SK-N-SH (cell line): Measurements from ENCODE around the gene PRICKLE4. TPM values are rescaled to one million over a fixed set of nuclear protein-coding genes. Genes with fewer than 3 reads are reported as not detected.

Experiments used
- CTCF ChIA-PET: fragments of 300-600, 350-600 bp; formaldehyde crosslinking; extraction: SDS; loops from one replicate; lab custom pipeline; 2021; lab: Yijun Ruan, JAX
- POLR2A ChIA-PET: fragments of 350-600 bp; sonication (Branson Sonifier 250); formaldehyde crosslinking; extraction: SDS; loops from one replicate; lab custom pipeline; 2020; ENCODE audit warnings: antibody characterized with exemption, inconsistent platforms; lab: Yijun Ruan, JAX
- DNase-seq: peaks from one replicate; pipeline ENCODE4 v3.0.0; 2012
- H2AFZ ChIP-seq: fragments of 200-600 bp; sonication (generic); 2 replicates; pipeline ENCODE4 v1.8.1; 2016; ENCODE audit warnings: antibody characterized with exemption, mild to moderate bottlenecking, low read depth
- H3F3A ChIP-seq: fragments of 200-600 bp; sonication (generic); replicated peaks from 2 replicates; pipeline ENCODE3; 2016; ENCODE audit warnings: antibody characterized with exemption, mild to moderate bottlenecking; ENCODE audit not compliant: insufficient read depth
- H3K27ac ChIP-seq, 2 experiments: fragments of 200-500 bp in 1 of 2; fragments of 200-600 bp in 1 of 2; sonication (Bioruptor generic) in 1 of 2; sonication (generic), shearing (Covaris generic) in 1 of 2; 2 replicates each; pipeline versions ENCODE4 v1.5.1 to v1.6.1; 2014 to 2016; ENCODE audit warnings: low read depth in 2 of 2, inconsistent platforms in 1 of 2, low read length in 1 of 2, mild to moderate bottlenecking in 1 of 2, mixed read lengths in 1 of 2
- H3K27me3 ChIP-seq: fragments of 200-600 bp; sonication (generic), shearing (Covaris generic); 2 replicates; pipeline ENCODE4 v1.6.1; 2016; ENCODE audit warnings: mixed run types; ENCODE audit not compliant: insufficient read depth
- H3K36me3 ChIP-seq, 2 experiments: fragments of 200-500 bp in 1 of 2; fragments of 200-600 bp in 1 of 2; sonication (Bioruptor generic) in 1 of 2; sonication (generic) in 1 of 2; replicated peaks in 1 of 2; 2 replicates each; pipeline versions ENCODE3 to v1.5.1; 2014 to 2016; ENCODE audit warnings: low read length in 1 of 2, mild to moderate bottlenecking in 1 of 2; ENCODE audit not compliant: insufficient read depth in 2 of 2, control insufficient read depth in 1 of 2
- H3K4me1 ChIP-seq, 2 experiments: fragments of 200-500 bp in 1 of 2; fragments of 200-600 bp in 1 of 2; sonication (Bioruptor generic) in 1 of 2; sonication (generic), shearing (Covaris generic) in 1 of 2; 2 replicates each; pipeline versions ENCODE4 v1.5.1 to v1.6.1; 2014 to 2016; ENCODE audit warnings: low read depth in 1 of 2, low read length in 1 of 2, mixed run types in 1 of 2; ENCODE audit not compliant: insufficient read depth in 2 of 2, control insufficient read depth in 1 of 2
- H3K4me2 ChIP-seq: fragments of 200-600 bp; sonication (generic), shearing (Covaris generic); 2 replicates; pipeline ENCODE4 v1.6.1; 2017; ENCODE audit warnings: mixed run types
- H3K4me3 ChIP-seq, 2 experiments: fragments of 200-500 bp in 1 of 2; fragments of 200-600 bp in 1 of 2; sonication (Bioruptor generic) in 1 of 2; sonication (generic), shearing (Covaris generic) in 1 of 2; 2 replicates each; pipeline versions ENCODE4 v1.5.1 to v1.8.1; 2014 to 2016; ENCODE audit warnings: low read depth in 2 of 2, inconsistent platforms in 1 of 2, low read length in 1 of 2, mild to moderate bottlenecking in 1 of 2, mixed read lengths in 1 of 2, moderate library complexity in 1 of 2
- H3K79me2 ChIP-seq: fragments of 200-600 bp; sonication (generic); 2 replicates; pipeline ENCODE4 v1.8.1; 2017; ENCODE audit warnings: mild to moderate bottlenecking; ENCODE audit not compliant: insufficient read depth
- H3K9ac ChIP-seq: fragments of 200-600 bp; sonication (generic); 2 replicates; pipeline ENCODE4 v1.6.1; 2017; ENCODE audit warnings: mixed run types
- H3K9me2 ChIP-seq: fragments of 200-600 bp; sonication (generic); 2 replicates; pipeline ENCODE4 v1.6.1; 2017; ENCODE audit warnings: mixed run types
- H3K9me3 ChIP-seq: fragments of 200-600 bp; sonication (generic); 2 replicates; pipeline ENCODE4 v1.6.1; 2017; ENCODE audit warnings: mixed run types, mild to moderate bottlenecking, moderate library complexity
- H4K20me1 ChIP-seq: fragments of 200-600 bp; sonication (generic); 2 replicates; pipeline ENCODE4 v1.6.1; 2017; ENCODE audit warnings: mild to moderate bottlenecking, mixed run types; ENCODE audit not compliant: insufficient read depth
- ELF1 ChIP-seq: IDR thresholded peaks from 2 replicates; pipeline ENCODE4 v1.4.0; 2012
- EP300 ChIP-seq, 2 experiments: IDR thresholded peaks; 2 replicates each; pipeline versions ENCODE4 v1.4.0 to v1.6.1; 2012; ENCODE audit warnings: borderline replicate concordance in 1 of 2, low read depth in 1 of 2, low read length in 1 of 2
- EZH2phosphoT487 ChIP-seq: fragments of 200-600 bp; sonication (generic); IDR thresholded peaks from 2 replicates; pipeline ENCODE4 v1.6.1; 2017; ENCODE audit warnings: low read depth, mixed run types, mild to moderate bottlenecking, antibody characterized with exemption, moderate library complexity, borderline replicate concordance
- GABPA ChIP-seq: IDR thresholded peaks from 2 replicates; pipeline ENCODE4 v1.4.0; 2012; ENCODE audit warnings: low read depth, mild to moderate bottlenecking
- GATA2 ChIP-seq: sonication (generic); formaldehyde crosslinking; IDR thresholded peaks from 2 replicates; pipeline ENCODE4 v1.5.0; 2020; ENCODE audit warnings: mild to moderate bottlenecking, missing genetic modification reagents
- NRF1 ChIP-seq: IDR thresholded peaks from 2 replicates; pipeline ENCODE4 v1.6.1; 2012; ENCODE audit warnings: low read depth, mild to moderate bottlenecking, low read length
- POLR2AphosphoS5 ChIP-seq: IDR thresholded peaks from 2 replicates; pipeline ENCODE4 v1.6.1; 2012; ENCODE audit warnings: low read depth, low read length
- RAD21 ChIP-seq: IDR thresholded peaks from 2 replicates; pipeline ENCODE4 v1.6.1; 2012; ENCODE audit warnings: mild to moderate bottlenecking, low read length
- RCOR1 ChIP-seq: fragments of 150-350 bp; IDR thresholded peaks from 2 replicates; pipeline ENCODE4 v1.6.1; 2017; ENCODE audit warnings: antibody characterized with exemption, low read length
- RFX5 ChIP-seq: IDR thresholded peaks from 2 replicates; pipeline ENCODE4 v1.6.1; 2012; ENCODE audit warnings: mild to moderate bottlenecking, improper control_type of control experiment, low read length
- SIN3A ChIP-seq: IDR thresholded peaks from 2 replicates; pipeline ENCODE4 v1.6.1; 2012; ENCODE audit warnings: low read depth, mild to moderate bottlenecking, low read length, moderate library complexity, borderline replicate concordance
- TAF1 ChIP-seq: IDR thresholded peaks from 2 replicates; pipeline ENCODE4 v1.6.1; 2012; ENCODE audit warnings: low read depth, mild to moderate bottlenecking, low read length, moderate library complexity, borderline replicate concordance
- YY1 ChIP-seq: IDR thresholded peaks from 2 replicates; pipeline ENCODE4 v1.4.0; 2012; ENCODE audit warnings: low read depth, mild to moderate bottlenecking
- WGBS: methylation state at CpG from one replicate; pipeline ENCODE4 v1.1.6; 2017; ENCODE audit warnings: low lambda C conversion rate; 5-methylcytosine and 5-hydroxymethylcytosine counted together
- polyA plus RNA-seq, 3 experiments: library from polyadenylated mRNA; depleted of rRNA; stranded (reverse); fragments of >200 nt; gene quantifications; 2 replicates each; pipeline ENCODE4 v1.2.3, GENCODE V29; 2012
- TF ChIP-seq, protein P1 (sequence below): IDR thresholded peaks from 2 replicates; pipeline ENCODE4 v1.6.1; 2012; ENCODE audit warnings: mild to moderate bottlenecking, low read depth, low read length, moderate library complexity
- TF ChIP-seq, protein P2 (sequence below): fragments of 150-350 bp; IDR thresholded peaks from 2 replicates; pipeline ENCODE4 v1.6.1; 2017; ENCODE audit warnings: antibody characterized with exemption, low read length, low read depth, borderline replicate concordance
- TF ChIP-seq, protein P3 (sequence below): fragments of 150-350 bp; IDR thresholded peaks from 2 replicates; pipeline ENCODE4 v1.6.1; 2016; ENCODE audit warnings: mild to moderate bottlenecking, low read depth, low read length

Gene PRICKLE4
- polyA plus RNA-seq, 1 of the 3 experiments (the other 2 are of a cell fraction), result 3.9 TPM

DNA sequence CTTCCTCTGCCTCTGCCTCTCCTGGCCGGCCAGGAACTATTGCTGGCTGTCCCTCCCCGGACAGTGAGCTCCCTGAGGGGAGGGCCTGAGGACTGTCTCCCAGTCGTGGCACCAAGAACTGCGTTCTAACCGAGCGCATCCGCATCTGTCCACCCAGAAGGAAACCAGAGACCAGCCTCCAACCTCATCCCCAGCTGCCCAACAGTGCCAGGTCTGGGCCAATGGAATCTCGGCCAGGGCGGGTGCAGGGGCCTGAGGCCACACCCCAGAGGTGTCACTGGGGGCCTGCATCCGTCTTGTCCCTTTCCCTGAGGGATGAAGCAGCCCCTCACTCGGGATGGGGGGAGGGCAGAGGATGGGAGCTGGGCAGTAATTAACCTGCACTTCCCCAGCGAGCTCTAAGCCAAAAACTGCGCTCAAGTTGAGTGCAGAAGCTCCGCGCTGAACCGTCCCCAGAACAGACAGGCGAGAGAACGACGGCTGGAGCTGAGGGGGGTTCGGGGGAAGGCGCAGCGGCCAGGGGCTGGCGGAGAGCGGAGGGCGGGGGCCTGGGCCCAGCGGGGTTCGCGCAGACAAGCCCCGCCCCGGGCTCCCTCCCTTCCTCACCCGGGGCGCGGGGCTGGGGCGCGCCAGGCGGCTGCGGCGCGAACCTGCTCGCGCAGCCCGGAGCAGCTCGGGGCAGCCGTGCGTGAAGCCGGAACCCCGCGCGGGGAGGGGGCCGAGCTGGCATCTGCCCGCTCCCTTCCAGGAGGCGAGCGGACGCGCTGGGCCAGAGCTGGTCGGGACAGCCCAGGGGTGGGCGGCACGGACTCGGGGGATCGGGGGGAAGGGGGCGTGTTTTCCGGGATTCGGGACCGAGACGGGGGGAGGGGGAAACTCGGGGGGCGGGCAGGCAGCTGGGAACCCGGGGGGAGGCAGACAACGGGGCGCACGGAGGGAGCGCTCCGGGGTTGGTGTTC is 46.6 kb upstream of the PRICKLE4 start (continued):
- TF ChIP-seq, protein P1, sequence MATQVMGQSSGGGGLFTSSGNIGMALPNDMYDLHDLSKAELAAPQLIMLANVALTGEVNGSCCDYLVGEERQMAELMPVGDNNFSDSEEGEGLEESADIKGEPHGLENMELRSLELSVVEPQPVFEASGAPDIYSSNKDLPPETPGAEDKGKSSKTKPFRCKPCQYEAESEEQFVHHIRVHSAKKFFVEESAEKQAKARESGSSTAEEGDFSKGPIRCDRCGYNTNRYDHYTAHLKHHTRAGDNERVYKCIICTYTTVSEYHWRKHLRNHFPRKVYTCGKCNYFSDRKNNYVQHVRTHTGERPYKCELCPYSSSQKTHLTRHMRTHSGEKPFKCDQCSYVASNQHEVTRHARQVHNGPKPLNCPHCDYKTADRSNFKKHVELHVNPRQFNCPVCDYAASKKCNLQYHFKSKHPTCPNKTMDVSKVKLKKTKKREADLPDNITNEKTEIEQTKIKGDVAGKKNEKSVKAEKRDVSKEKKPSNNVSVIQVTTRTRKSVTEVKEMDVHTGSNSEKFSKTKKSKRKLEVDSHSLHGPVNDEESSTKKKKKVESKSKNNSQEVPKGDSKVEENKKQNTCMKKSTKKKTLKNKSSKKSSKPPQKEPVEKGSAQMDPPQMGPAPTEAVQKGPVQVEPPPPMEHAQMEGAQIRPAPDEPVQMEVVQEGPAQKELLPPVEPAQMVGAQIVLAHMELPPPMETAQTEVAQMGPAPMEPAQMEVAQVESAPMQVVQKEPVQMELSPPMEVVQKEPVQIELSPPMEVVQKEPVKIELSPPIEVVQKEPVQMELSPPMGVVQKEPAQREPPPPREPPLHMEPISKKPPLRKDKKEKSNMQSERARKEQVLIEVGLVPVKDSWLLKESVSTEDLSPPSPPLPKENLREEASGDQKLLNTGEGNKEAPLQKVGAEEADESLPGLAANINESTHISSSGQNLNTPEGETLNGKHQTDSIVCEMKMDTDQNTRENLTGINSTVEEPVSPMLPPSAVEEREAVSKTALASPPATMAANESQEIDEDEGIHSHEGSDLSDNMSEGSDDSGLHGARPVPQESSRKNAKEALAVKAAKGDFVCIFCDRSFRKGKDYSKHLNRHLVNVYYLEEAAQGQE, result peak; percentile 6; the same call in 1 of the 2 replicates
- TF ChIP-seq TAF1, result peak; percentile 46; the same call in 1 of the 2 replicates
- TF ChIP-seq, protein P2, sequence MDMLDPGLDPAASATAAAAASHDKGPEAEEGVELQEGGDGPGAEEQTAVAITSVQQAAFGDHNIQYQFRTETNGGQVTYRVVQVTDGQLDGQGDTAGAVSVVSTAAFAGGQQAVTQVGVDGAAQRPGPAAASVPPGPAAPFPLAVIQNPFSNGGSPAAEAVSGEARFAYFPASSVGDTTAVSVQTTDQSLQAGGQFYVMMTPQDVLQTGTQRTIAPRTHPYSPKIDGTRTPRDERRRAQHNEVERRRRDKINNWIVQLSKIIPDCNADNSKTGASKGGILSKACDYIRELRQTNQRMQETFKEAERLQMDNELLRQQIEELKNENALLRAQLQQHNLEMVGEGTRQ, result no peak
- no peak for TF ChIP-seq YY1
- no peak for TF ChIP-seq EZH2phosphoT487
- TF ChIP-seq RAD21, result no peak; the same call in 1 of the 2 replicates
- TF ChIP-seq NRF1, result peak; percentile 59
- TF ChIP-seq ELF1, result no peak
- TF ChIP-seq EP300 (IDR thresholded peaks at IDR 0.05; ENCODE audit: borderline replicate concordance in 1 of 2, low read depth in 1 of 2, low read length in 1 of 2), result peak in 1 of 2 experiments; percentile 5; a peak in 1 of 4 replicates
- no peak for TF ChIP-seq GABPA

DNA sequence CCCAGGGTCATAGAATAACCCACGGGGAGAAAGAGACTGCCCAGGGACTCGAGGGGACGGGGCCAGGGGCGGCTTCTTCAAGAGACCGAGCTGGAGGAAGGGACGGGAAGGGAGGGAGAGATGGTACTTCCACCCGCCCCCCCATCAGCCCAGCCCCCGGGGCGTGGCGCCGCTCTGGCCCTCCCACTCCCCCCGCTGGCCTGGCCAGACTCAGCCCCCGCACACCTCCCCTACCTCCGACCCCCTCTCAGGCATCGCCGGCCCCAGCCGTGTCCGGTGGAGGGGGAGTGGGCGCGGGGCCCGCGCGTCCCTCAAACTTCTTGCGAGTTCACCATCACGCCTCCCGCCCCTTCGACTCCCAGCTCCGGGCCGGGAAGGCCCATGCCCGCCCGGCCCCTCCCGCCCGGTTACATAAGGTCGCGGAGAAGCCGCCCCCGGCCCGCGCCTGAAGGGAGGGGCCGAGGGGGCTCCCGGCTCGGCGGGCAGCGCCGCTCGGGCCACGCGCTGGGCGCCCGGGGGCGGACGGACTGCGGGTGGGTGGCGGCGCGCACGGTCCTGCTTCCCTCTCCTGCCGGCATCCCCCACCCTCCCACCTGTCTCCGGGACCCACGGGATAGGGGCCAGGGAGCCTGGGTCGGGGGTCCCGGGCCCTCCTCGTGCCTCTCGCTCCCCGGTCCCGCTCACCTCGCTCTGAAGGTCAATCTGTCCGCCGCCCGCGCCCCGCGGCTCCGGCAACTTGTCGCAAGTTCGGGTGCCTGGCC is 45.7 kb upstream of the PRICKLE4 start:
- H3F3A ChIP-seq, result peaks cover 10% of the 10 kb centered on the region
- peak; percentile 22; the same call in 1 of the 2 replicates for TF ChIP-seq POLR2AphosphoS5
- 0 out of 2 replicates have a peak, but pooled peaks have one; percentile 22 for TF ChIP-seq SIN3A
- TF ChIP-seq, protein P3, sequence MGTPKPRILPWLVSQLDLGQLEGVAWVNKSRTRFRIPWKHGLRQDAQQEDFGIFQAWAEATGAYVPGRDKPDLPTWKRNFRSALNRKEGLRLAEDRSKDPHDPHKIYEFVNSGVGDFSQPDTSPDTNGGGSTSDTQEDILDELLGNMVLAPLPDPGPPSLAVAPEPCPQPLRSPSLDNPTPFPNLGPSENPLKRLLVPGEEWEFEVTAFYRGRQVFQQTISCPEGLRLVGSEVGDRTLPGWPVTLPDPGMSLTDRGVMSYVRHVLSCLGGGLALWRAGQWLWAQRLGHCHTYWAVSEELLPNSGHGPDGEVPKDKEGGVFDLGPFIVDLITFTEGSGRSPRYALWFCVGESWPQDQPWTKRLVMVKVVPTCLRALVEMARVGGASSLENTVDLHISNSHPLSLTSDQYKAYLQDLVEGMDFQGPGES, result no peak
- TF ChIP-seq RAD21, result no peak
- TF ChIP-seq, protein P2, result no peak
- TF ChIP-seq RCOR1, result no peak
- TF ChIP-seq YY1, result no peak
- TF ChIP-seq TAF1, result no peak
- no peak for TF ChIP-seq EP300 (IDR thresholded peaks at IDR 0.05; ENCODE audit: borderline replicate concordance in 1 of 2, low read depth in 1 of 2, low read length in 1 of 2)
- no peak for TF ChIP-seq GATA2
- TF ChIP-seq RFX5, result no peak
- TF ChIP-seq ELF1, result no peak
- TF ChIP-seq, all 33 proteins: peak for 2
- Histone ChIP-seq H3K4me2 (peak overlapping the region; percentile 93; the same call in 1 of the 2 replicates), H2AFZ (no peak overlapping the region; the same call in 1 of the 2 replicates), H3K79me2 (peaks cover 33% of the 10 kb centered on the region), H3K9me3 (no peaks in the 10 kb centered on the region), H3K27ac (peak overlapping the region; percentile 81 to 96; a peak in 3 of 4 replicates), H3K4me1 (peaks cover 32 to 40% of the 10 kb centered on the region in 2 experiments), H3K36me3 (no peaks in the 10 kb centered on the region), H4K20me1 (no peaks in the 10 kb centered on the region), H3K9me2 (no peaks in the 10 kb centered on the region), H3K27me3 (no peaks in the 10 kb centered on the region), H3K4me3 (peak overlapping the region; percentile 71 to 72), H3K9ac (peak overlapping the region; percentile 58)
- WGBS, result under 1% methylated on average over 21 of the region's 76 CpGs
- CTCF ChIA-PET, result interaction anchor here (0.6 to 6.4 kb wide), 24 partner anchors 8 to 367 kb away, joined by 3 to 53 read pairs (median 4); partner anchors contain the start of genes PRICKLE4 and TOMM6
- POLR2A ChIA-PET, result interaction anchor here (0.7 to 3.6 kb wide), 7 partner anchors 19 to 718 kb away, joined by 3 to 23 read pairs (median 6); partner anchors contain the start of gene TOMM6
- peak; percentile 87 for DNase-seq
